Bronchial epithelial cell (primary cell): Measurements from ENCODE around the gene AQP4. TPM values are rescaled to one million over a fixed set of nuclear protein-coding genes. Genes with fewer than 3 reads are reported as not detected.

Experiments used
- DNase-seq: peaks from one replicate; pipeline ENCODE4 v3.0.0-alpha.2; 2010; ENCODE audit warnings: low read depth
- FAIRE-seq: peaks from 2 replicates; lab custom pipeline; 2011; peaks lifted over from hg19 to GRCh38; lab: Jason Lieb, UNC
- H3K27me3 ChIP-seq: 2 replicates; pipeline ENCODE4 v1.5.1; 2011; ENCODE audit warnings: low read length; ENCODE audit not compliant: control insufficient read depth, insufficient read depth
- H3K36me3 ChIP-seq: 2 replicates; pipeline ENCODE4 v1.5.1; 2011; ENCODE audit warnings: low read length; ENCODE audit not compliant: control insufficient read depth, insufficient read depth
- H3K4me3 ChIP-seq: 2 replicates; pipeline ENCODE4 v1.5.1; 2011; ENCODE audit warnings: mild to moderate bottlenecking, low read depth, low read length, control low read depth
- CTCF ChIP-seq: IDR thresholded peaks from 2 replicates; pipeline ENCODE4 v1.5.1; 2011; ENCODE audit warnings: mild to moderate bottlenecking, moderate library complexity, low read length, control low read depth, inconsistent platforms; ENCODE audit not compliant: insufficient read depth, severe bottlenecking
- total RNA-seq: library from RNA; depleted of rRNA; stranded (reverse); fragments of >200 nt; gene quantifications from 2 replicates; pipeline ENCODE4 v1.2.1, GENCODE V29; 2014

Gene AQP4
- total RNA-seq, 1 donor from 2014 or later = under 0.01 TPM

GRCh38 chr18:26894426-26894825, 28.9 kb upstream of the AQP4 start:
- DNase-seq (no peak), FAIRE-seq (no peak)
- TF ChIP-seq CTCF = no peak
- Histone ChIP-seq H3K4me3 (no peak overlapping the region), H3K36me3 (no peaks in the 10 kb centered on the region), H3K27me3 (no peaks in the 10 kb centered on the region)

GRCh38 chr18:26893996-26894395, 28.5 kb upstream of the AQP4 start:
- TF ChIP-seq CTCF = no peak
- FAIRE-seq (no peak), DNase-seq (no peak)
- Histone ChIP-seq H3K27me3 (no peaks in the 10 kb centered on the region), H3K36me3 (no peaks in the 10 kb centered on the region), H3K4me3 (no peak overlapping the region)

GRCh38 chr18:26888259-26888658, 22.8 kb upstream of the AQP4 start:
- H3K36me3 ChIP-seq = no peaks in the 10 kb centered on the region
- TF ChIP-seq CTCF = no peak
- no peak for FAIRE-seq

GRCh38 chr18:26875040-26875654, 9.6 kb upstream of the AQP4 start:
- TF ChIP-seq CTCF = no peak
- H3K36me3 ChIP-seq = no peaks in the 10 kb centered on the region
- no peaks in the 10 kb centered on the region for H3K27me3 ChIP-seq
- FAIRE-seq = no peak
- H3K4me3 ChIP-seq = no peak overlapping the region
- DNase-seq = no peak

More at GRCh38 chr18:26888259-26888658, 22.8 kb upstream of the AQP4 start:
- Histone ChIP-seq H3K4me3 (no peak overlapping the region), H3K27me3 (no peaks in the 10 kb centered on the region)
- no peak for DNase-seq

- H3K4me3 ChIP-seq = no peak overlapping the region
- no peak for TF ChIP-seq CTCF
- DNase-seq (peak; percentile 7), FAIRE-seq (no peak)
- no peaks in the 10 kb centered on the region for H3K27me3 ChIP-seq
- no peaks in the 10 kb centered on the region for H3K36me3 ChIP-seq
Measured at GRCh38 chr18:26874283-26874682, 8.8 kb upstream of the AQP4 start.

GRCh38 chr18:26869640-26870039, 4.1 kb upstream of the AQP4 start:
- Histone ChIP-seq H3K36me3 (no peaks in the 10 kb centered on the region), H3K27me3 (peaks cover 8% of the 10 kb centered on the region), H3K4me3 (no peak overlapping the region)
- TF ChIP-seq CTCF = no peak
- DNase-seq (no peak), FAIRE-seq (no peak)
